ENCODE measurements around the gene PPP1R1B.

DNA sequence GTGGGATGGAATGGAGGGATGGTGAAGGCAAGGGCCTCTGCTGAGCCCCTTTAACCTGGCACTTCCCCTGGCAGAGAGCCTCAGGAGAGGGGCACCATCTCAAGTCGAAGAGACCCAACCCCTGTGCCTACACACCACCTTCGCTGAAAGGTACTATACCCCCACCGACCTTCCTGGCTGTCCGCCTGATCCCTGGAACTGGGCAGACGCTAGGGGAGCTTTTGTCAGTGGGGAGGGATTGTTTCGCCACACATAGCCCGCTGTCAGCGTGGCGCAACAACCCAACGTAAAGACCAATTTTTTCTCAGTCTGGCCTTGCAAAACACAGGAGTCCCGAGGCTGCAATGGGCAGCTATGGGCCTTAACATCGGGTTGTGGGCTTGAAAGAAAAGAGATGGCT is 3.1 kb downstream of the PPP1R1B start:
- TF ChIP-seq SMC3 (IDR thresholded peaks at IDR 0.05; ENCODE audit: low read depth, low read length) (no peak), FOS (IDR thresholded peaks at IDR 0.05; ENCODE audit: low read depth, low read length) (no peak)
- TF ChIP-seq, protein P1, sequence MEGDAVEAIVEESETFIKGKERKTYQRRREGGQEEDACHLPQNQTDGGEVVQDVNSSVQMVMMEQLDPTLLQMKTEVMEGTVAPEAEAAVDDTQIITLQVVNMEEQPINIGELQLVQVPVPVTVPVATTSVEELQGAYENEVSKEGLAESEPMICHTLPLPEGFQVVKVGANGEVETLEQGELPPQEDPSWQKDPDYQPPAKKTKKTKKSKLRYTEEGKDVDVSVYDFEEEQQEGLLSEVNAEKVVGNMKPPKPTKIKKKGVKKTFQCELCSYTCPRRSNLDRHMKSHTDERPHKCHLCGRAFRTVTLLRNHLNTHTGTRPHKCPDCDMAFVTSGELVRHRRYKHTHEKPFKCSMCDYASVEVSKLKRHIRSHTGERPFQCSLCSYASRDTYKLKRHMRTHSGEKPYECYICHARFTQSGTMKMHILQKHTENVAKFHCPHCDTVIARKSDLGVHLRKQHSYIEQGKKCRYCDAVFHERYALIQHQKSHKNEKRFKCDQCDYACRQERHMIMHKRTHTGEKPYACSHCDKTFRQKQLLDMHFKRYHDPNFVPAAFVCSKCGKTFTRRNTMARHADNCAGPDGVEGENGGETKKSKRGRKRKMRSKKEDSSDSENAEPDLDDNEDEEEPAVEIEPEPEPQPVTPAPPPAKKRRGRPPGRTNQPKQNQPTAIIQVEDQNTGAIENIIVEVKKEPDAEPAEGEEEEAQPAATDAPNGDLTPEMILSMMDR (conservative IDR thresholded peaks at IDR 0.05; ENCODE audit: low read depth, low read length) = no peak
